GM21447 (cell line): ENCODE results near the gene DVL1.
"Not testable (repeated sequence)": the region's sequence is repeated elsewhere in the genome, so short reads cannot be mapped to it uniquely, and the experiment has no call there.

ENCODE experiments used
- ATAC-seq: cut with Tn5 transposase; IDR thresholded peaks from one replicate; pipeline ENCODE4 v1.9.1; 2021; ENCODE audit not compliant: unreplicated experiment

The DVL1 gene

DNA sequence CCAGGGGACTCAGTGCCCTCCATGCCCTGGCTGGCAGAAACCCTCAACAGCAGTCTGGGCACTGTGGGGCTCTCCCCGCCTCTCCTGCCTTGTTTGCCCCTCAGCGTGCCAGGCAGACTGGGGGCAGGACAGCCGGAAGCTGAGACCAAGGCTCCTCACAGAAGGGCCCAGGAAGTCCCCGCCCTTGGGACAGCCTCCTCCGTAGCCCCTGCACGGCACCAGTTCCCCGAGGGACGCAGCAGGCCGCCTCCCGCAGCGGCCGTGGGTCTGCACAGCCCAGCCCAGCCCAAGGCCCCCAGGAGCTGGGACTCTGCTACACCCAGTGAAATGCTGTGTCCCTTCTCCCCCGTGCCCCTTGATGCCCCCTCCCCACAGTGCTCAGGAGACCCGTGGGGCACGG lies 21.0 kb downstream of the DVL1 start:
- no peak for ATAC-seq

DNA sequence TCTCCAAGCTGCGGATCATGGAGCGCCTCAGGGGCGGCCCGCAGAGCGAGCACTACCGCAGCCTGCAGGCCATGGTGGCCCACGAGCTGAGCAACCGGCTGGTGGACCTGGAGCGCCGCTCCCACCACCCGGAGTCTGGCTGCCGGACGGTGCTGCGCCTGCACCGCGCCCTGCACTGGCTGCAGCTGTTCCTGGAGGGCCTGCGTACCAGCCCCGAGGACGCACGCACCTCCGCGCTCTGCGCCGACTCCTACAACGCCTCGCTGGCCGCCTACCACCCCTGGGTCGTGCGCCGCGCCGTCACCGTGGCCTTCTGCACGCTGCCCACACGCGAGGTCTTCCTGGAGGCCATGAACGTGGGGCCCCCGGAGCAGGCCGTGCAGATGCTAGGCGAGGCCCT lies 21.9 kb downstream of the DVL1 start:
- no peak for ATAC-seq

DNA sequence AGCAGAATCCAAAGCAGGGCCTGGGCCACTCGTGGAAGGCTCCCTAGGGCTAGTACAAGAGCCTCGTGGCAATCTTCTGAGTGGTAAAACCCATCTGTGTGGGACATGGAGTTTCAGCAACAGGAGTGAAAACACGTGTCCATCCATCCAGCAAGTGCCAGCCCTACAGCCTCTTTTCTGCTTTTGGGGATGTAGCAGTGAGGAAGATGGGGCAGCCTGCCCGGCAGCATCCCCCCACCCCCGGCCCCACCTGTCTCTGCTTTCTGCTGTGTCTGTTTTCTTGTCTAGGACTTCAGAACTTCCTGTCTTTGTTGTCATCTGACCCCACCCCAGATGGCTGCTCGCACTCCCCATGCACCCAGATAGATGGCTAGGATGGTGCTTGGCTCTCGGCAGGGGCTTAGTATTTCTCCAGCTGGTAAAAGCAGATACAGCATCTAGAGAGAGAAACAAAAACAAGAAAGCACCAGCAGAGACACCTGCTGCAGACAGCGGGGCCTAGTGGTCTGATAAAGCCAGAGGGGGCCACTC lies 23.1 kb downstream of the DVL1 start:
- no peak for ATAC-seq

DNA sequence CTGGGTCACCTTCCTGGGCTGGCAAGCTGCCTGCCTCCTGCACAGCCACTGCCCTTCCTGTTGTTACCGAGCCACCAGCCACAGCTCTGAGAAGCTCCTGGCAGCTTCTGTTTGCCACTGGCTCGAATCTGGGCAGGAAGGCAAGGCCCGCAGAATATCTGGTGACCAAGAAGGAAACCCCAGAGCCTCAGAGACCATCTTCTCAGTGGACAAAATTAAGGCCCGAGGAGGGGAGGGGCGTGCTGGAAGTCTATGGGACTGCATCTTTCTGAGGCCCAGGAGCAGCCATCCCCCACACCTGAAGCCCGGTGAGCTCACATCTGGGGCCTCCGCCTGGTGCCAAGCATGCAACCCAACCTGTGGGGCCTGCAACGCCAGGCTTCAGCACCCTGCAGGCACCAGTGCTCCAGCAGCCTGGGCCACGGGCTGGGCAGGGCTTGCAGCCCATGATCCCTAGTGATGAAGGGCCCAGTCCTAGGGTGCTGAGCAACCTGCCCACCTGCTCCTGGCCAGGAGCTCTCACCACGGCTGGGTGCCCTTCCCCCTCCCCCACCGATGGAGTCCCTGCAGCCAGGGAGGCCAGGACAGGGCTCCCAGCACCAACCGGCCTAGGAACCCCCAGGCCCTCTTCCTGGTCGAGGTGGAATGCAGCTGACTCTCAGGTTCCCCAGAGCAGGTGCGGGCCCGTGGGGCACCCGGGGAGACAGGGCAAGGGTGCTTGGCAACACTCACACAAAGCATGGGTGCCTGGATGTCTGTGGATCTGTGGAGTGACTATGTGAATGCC lies 23.7 kb downstream of the DVL1 start:
- no peak for ATAC-seq

DNA sequence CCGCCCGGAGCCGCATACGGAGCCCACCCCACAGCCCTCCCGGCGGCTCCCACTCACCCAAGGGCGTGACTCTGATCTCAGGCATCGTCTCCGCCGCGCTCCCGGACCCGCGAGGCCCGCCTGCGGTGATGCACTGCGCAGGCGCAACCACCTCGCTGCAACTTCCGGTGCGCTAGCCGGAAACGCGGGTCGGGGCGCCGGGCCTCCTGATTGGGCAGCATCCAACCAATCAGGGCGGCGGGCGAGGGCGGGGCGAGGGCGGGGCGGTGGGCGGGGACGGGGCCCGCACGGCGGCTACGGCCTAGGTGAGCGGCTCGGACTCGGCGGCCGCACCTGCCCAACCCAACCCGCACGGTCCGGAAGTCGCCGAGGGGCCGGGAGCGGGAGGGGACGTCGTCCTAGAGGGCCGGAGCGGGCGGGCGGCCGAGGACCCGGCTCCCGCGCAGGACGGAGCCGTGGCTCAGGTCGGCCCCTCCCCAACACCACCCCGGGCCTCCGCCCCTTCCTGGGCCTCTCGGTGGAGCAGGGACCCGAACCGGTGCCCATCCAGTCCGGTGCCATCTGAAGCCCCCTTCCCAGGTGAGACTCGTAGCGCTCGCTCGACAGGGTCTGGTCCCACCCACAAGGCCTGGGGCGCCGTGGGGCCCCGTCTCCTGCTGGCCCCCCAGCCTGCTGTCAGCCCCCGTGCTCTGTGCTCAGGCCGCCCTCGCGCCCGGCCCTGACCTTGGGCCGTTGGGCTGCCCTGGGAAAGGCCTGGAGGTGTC lies 24.5 kb downstream of the DVL1 start, which contains the start of the genes CPTP and INTS11:
Gene CPTP (plus strand): TSS at position 279 of the 764 bp plus-strand sequence. CDS start 2,109 bp downstream, outside the sequence.
Gene INTS11 (minus strand): TSS at position 137 of the 764 bp plus-strand sequence. CDS start 52 bp downstream, at position 85.
- peak; percentile 59 for ATAC-seq

DNA sequence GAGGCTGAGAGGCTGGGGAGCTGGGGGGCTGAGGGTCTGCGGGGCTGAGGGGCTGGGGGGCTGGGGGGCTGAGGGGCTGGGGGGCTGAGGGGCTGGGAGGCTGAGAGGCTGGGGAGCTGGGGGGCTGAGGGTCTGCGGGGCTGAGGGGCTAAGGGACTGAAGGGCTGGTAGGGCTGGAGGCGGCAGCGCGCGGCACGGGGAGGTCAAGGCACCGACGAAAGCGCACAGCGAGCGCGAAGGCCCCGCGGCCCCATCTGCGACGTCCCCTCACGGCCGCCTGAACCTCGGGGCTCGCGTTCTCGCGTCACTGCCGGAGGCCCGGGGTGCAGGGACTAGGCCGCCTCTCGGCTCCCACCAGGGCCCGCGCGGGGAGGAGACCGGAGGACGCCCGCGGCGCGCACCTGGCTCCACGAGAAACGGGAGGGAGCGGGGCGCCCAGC lies 25.1 kb downstream of the DVL1 start:
- ATAC-seq: peak; percentile 18

DNA sequence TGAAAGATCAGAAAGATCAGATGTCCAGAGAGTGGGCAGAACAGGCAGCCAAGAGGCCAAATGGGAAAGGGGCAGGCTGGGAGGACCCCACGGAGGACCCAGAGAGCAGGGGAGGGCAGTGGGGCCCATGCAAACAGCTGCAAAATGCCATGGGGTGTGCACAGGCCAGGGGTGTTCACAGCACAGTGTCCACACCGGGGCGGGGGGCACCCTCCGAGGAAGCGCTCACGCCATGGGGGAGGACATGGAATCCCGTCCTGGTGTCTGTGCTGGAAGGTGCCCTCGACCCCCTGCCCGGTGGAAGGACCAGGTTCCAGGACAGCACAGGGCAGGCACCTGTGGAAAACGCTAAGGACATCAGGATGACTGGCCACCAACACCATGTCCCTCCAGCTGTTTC lies 26.3 kb downstream of the DVL1 start:
- ATAC-seq: no peak

DNA sequence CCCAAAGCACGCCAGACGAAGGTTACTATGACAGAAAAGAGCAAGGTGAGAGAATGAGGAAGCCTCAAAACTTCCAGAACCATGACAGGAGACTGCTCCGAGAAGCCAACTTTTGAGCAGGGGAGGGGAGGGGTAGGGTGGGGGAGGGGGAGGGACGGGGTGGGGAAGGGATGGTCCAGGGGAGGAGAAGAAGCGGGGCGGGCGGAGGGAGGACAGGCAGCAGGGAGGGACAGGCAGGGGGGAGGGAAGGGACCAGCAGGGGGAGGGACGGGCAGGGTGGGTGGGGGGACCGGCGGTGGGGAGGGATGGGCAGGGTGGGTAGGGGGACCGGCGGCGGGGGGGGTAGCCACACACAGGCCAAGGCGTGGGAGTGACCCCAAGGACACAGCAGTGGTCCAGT lies 26.8 kb downstream of the DVL1 start:
- ATAC-seq: no peak

DNA sequence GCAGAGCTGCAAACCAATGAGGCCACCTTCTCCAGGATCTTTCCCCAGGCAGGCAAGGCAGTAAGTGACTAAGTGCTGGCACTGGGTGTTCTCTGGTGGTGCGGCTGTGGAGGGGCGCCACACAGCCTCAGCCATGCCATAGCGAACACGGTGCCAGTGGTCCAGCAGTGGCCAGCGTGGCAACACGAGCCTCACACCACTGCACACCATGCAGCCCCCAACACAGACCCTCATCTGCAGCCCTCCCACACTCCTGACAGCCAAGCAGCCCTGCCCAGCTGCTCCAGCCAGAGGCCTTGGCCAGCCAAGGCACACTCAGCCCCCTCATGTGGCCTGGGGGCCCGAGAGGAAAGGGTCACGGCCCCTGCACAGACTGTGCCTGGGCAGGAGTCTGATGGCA lies 27.7 kb downstream of the DVL1 start:
- ATAC-seq: no peak

DNA sequence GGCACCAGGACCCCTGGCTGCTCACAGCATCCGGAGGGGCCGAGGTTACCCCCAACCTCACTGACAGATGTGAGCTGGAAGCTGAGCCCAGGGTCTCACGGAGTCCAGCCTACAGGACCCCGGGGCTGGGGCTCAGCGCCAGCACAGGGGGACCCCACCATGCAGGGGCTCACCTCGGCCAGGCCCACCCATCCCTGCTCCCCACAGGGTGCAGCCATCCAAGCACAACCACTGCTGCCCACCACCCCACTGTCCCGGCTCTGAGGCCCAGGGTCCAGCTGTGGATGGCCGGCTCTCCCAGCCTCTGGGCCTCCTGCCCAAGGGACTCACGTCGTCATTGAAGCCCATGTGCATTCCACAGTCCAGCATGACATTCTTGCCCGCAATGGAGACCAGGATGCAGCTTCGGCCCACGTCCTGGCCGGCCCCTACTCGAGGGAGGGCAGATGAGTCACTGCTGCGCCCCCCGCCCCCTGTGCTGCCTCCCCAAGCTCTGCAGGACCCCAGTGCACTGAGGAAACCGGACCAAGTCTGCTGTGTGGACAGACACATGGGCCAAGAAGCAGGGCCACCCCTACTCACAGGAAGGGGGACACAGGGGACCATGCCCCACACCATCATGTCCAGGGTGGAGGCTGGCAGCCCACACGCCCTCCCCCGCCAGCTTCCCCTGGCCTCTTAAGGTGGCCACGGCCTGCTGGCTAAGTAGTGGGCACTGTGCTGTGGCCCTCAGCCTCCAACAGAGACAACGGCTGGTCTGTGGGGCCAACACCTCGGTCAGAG lies 28.4 kb downstream of the DVL1 start:
- ATAC-seq: no peak

DNA sequence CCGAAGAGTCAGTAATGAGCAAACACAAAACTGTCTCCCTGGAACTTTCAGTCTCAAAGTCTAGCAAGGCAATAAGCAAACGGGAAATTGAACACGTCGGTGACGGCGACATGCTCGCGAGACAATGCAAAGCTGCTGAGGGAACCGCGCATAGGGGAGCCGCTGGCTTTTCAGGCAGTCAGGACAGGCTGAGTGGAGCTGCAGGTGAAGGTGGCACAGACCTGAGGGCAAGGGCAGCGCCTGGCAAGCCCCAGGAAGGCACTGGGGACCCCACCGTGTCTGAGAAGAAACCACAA lies 29.6 kb downstream of the DVL1 start:
- ATAC-seq: no peak

DNA sequence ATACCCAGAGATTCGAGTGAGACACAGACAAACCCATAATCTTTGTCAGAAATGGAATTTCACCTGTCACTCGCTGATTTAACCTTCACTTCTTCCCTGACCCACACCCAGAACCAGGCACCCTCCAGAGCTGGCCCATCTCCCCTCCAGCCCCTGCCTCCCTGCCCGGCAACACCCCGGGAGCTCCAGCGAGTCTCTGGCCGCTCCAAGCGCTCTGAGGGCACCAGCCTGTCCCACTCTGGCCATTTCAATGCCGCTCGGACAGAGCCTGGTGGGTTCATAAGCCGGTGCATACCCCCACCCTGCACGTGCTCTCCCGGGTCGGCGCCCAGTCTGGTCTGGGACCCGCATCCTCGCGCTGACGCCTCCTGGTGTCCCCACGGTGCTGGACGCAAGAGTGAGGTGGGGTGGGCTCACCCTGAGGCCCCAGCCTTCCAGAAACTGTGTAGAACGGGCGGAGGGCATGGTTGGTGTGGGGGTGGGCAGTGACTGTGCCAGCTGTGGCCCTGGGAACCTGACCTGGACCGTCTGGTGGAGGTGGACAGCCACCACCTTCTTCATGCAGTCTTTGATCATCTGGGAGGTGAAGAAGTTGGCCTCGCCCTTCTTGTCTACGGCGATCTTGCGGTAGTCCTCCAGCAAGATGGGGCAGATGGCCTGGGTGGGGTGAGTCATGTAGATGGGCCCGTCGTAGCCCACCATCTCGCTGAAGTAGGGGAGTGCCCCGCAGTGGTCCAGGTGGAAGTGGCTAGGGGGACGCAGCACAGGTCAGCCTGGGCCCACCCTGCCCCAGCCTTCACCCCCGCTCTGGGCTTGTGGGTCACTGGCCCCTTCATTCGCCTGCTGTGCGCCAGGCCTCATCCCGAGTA lies 30.2 kb downstream of the DVL1 start:
- ATAC-seq: no peak

DNA sequence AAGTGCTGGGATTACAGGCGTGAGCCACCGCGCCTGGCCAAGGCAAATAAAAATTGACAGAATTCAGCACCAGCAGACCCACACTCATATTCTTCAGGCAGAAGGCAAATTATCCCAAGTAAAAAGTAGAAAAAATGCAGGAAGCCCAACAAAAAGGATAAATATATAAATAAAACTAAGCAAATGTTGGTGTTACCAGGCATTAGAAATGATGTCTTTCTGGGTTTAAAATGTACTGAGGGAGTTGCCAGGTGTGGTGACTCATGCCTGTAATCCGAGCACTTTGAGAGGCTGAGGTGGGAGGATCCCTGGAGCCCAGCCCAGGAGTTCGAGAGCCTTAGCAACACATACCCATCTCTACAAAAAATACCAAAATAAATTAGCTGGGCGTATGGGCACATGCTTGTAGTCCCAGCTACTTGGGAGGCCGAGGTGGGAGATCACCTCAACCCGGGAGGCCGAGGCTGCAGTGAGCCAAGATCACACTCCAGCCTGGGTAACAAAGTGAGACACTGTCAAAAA lies 31.0 kb downstream of the DVL1 start:
- ATAC-seq: no peak

DNA sequence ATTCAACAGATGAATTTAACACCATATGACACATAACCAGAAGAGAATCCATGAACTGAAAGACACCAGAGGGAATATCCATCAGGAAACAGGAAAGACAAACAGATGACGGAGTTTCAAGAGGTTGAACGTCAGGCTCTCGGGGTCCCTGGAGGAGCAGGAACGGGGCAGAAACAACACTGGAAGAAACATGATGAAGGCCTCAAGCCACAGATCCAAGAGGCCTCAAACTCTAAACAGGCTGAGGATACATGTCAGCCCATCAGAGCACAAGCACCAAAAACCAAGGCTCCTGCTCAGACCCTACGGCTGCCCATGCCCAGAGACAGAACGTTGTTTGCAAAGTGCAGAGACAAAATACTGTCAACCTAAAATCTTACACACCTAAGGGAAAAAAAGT lies 31.8 kb downstream of the DVL1 start:
- no peak for ATAC-seq

DNA sequence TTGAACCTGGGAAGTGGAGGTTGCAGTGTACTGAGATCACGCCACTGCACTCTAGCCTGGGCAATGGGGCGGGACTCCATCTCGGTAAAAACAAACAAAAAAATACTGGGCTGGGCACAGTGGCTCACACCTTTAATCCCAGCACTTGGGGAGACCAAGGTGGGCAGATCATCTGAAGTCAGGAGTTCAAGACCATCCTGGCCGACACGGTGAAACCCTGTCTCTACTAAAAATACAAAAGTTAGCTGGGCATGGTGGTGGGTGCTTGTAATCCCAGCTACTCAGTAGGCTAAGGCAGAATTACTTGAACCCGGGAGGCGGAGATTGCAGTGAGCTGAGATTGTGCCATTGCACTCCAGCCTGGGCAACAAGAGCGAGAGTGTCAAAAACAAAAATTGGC lies 33.0 kb downstream of the DVL1 start:
- not testable (repeated sequence) for ATAC-seq

DNA sequence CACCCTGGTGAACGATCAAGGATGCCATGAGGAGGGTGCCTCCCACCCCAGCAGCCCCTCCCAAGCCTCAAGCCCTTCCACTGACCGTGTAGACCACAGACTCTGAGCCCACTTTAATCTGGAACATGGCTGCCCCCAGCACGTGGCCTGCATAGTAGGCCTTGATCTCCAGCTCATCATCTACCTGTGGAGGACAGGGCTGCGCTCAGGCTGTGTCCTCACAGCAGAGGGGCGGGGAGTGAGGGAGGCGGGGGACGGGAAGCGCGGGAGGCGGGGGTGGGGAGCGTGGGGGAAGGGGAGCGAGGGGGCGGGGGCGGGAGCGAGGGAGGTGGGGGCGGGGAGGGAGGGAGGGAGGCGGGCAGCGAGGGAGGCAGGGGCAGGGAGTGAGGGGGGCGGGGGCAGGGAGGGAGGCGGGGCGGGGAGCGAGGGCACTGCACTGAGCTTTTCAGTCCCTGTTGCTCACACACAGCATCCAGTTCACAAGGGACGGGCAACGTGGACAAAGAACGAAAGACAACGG lies 33.7 kb downstream of the DVL1 start:
- no peak for ATAC-seq

DNA sequence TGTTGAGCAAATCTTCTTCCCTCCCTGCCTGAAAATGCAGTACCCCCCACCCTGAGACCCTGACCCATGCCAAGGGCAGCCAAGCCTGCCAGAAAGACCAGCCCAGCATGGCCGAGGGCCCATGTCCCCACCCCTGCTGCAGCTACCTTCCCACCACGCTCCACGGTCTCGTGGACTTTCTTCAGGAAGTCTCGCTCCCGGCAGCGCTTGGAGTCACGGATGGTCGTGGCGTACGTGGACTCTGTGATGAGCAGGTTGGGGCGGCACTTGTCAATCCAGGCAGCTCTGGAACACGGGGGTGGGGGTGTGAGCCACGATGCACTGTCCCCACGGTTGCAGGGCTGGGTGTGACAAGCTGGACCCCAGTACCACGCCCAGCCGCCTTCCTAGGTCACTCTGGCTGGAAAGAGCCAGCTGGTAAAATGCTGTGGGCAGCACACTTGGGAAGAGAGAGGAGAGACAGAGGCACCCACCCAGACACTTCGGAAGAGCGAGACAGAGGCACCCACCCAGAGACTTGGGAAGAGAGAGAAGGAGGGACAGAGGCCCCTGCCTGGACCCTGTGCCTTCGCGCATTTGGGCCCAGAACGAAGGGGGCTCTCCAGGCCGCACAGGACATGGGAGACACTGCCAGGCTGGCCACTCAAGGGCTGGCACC lies 34.4 kb downstream of the DVL1 start:
- no peak for ATAC-seq

DNA sequence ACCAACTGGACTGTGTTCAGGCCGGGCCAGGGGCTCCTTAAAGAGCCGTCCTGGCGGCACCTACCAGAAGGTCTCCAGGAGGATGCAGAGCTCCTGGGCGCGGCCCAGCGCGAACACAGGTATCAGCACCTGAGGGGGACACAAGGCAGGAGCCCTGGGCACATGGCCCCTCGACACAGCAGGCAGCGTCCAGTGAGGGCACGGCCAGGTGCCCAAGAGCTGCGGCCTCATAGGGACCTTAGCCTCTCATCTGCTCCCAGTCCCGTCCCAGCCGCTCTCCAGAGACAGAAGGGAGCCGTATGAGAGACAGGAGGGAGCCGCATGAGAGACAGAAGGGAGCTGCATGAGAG lies 35.0 kb downstream of the DVL1 start:
- no peak for ATAC-seq

DNA sequence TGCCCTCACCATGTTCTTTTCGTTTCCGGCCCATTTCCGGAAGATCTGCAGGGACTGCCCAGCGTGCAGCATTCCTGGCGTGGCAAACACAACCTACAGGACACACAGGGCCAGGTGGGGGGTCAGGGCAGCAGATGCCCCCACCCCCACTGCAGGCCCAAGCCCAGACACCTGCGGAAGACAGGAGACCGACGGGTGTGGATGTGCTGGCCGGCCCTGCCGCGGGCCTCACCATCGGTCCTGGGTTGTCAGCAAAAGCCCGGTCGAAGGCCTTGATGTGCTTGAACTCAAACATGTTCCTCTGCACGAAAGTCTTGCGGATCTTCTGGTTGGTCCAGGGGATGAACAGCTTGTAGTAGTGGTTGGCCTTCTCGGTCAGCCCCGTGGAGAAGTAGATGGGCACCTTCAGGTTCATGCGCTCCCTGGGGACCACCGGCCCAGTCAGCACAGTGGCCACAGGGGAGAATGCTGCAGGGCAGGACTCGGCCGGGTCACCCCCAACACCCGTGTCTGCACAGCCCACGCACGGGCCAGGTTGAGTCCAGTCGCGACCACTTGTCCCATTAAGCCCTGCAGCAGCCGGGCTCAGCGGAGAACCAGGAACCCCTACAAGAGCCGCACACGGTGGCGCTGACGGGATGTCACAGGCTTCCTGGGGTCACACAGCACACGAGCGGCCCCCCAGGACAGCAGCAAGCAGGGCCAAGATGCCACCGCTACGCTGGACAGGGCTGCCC lies 35.5 kb downstream of the DVL1 start:
- no peak for ATAC-seq
